GM18873 (cell line): ENCODE measurements around the gene MAST4.
"Not testable (repeated sequence)": the region's sequence is repeated elsewhere in the genome, so short reads cannot be mapped to it uniquely, and the experiment has no call there.

ENCODE experiments used
- ATAC-seq: cut with Tn5 transposase; IDR thresholded peaks from one replicate; pipeline ENCODE4 v1.9.1; 2021; ENCODE audit warnings: mild to moderate bottlenecking, moderate library complexity, moderate number of reproducible peaks; ENCODE audit not compliant: unreplicated experiment, low FRiP score

Gene MAST4

GRCh38 chr5:66741394-66741793 is 145.2 kb downstream of the MAST4 start:
- no peak for ATAC-seq

GRCh38 chr5:66742083-66742895 is 146.1 kb downstream of the MAST4 start:
- ATAC-seq, result no peak

DNA sequence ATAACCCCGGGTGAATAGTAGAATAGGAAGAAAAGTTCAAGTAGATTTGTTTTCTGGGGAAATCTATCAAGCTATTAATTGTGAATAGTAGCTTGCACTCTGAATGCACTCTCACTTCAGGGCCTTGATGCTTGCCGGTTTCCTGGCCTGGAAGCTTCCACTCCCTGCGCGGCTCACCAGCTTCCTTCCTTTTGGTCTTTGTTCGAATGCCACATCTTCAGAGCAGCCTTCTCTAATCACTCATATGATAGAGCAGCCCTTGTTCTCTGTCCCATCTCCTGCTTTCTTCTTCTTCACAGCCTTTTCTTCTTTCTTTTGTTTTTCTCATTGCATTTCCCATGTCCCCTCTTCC is 146.7 kb downstream of the MAST4 start:
- ATAC-seq, result no peak

DNA sequence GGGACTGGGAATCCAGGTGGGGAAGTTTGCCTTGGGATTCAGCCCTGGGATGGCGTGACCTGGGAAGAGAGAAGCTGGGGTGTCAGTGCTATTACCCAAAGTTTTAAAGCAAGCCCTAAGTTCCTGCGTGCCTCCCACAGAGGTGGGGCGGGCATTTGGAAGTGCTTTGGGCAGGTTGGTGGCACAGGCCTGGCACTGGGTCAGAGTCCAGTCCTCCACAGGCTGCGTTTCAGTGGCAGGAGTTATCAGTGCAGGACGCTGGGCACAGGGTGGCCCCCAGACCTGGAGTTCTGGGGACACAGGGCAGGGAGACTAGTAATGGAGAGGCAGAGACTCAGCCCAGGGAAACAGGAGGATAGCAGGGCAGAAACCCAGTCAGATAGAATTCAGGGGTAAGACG is 147.2 kb downstream of the MAST4 start:
- ATAC-seq, result no peak

DNA sequence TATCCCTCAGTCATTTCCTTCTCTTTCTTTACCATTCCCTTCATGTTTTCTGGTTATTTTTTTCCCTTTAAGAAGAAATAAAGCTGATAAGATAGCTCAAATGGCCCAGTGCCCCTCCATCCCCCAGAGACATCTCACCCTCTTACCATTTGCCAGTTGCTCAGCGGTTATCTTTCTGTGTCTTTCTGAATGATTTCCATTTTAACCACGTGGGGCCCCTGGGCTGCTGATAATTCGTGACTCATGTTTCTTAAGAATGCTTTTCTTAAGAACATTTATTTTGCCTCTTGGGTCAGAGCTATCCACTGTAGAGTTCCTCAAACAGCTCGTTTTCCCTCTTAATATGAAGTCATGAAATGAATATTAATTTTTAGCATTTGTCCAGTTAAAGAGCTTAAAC is 147.8 kb downstream of the MAST4 start:
- no peak for ATAC-seq

GRCh38 chr5:66745297-66745696 is 149.1 kb downstream of the MAST4 start:
- ATAC-seq, result no peak

GRCh38 chr5:66747607-66748006 is 151.4 kb downstream of the MAST4 start:
- ATAC-seq, result no peak

- ATAC-seq, result not testable (repeated sequence)
These were observed 156.5 kb downstream of the MAST4 start for GRCh38 chr5:66752668-66753067.

- ATAC-seq, result no peak
These were observed 161.1 kb downstream of the MAST4 start for GRCh38 chr5:66757219-66757833.

DNA sequence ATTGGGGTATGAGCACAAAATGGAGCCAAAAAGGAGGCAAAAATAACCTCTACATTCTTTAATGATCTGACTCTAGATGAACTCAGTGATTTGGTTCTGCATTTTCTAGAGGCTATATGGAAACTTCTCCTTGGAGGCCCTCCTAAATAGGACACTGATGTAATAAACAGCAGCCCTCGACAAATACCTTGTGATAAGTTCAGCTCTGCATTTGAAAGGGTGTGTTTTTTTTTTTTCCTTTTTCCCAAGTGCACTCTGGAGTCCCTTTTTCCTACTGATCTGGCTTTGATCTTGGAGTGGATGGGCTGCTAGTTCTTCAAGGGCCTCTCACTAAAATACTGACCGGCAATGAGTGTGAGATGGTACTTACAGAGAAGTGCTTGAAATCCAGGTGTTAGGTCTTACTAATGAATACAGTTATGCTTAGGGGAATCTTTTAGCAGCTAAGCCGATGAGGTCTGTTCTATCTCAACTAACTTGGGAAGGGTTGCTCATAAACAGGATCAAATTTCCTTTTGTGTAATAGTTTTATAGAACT is 161.7 kb downstream of the MAST4 start:
- ATAC-seq, result no peak

- no peak for ATAC-seq
These were observed 173.0 kb downstream of the MAST4 start for GRCh38 chr5:66769030-66769733.

- ATAC-seq, result no peak
These were observed 173.8 kb downstream of the MAST4 start for GRCh38 chr5:66769839-66770617.

GRCh38 chr5:66777868-66778267 is 181.7 kb downstream of the MAST4 start:
- ATAC-seq, result no peak

DNA sequence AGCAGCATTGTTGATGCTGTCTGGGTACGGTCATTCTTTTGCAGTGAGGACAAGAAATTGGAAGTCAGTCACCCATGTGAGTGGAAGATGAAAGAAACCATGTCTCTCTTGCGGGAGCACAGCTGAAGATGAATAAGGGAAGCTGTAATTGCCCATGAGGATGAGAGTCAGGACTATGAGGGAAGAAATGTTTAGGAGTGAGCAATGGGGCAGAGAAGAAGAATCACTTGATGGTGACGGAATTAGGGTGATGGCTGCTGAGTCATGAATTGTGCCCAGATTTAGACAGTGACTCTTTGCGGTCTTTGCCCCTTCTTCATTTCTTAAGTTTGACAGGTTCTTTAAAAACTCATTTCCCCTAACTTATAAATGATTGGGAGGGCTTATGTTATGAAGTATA is 183.3 kb downstream of the MAST4 start:
- no peak for ATAC-seq

DNA sequence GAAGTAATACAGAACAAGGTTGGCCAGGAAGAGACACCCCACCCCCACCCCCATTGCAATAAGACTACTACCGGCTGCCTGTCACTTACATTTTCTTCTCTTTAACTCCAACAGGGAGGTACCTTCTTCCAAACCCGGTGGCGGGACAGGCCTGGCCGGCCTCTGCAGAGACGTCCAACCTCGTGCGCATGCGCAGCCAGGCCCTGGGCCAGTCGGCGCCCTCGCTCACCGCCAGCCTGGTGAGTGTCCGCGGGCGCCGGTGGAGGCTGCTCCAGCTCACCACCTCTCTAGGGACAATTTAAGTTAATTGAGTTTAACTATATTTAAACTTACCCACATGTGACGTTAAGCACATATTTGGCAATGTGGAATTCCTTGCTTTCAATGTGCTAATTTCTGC is 192.4 kb downstream of the MAST4 start:
- ATAC-seq, result no peak

- no peak for ATAC-seq
These were observed 193.2 kb downstream of the MAST4 start for GRCh38 chr5:66789434-66789833.

GRCh38 chr5:66793049-66793448 is 196.9 kb downstream of the MAST4 start:
- ATAC-seq, result no peak

DNA sequence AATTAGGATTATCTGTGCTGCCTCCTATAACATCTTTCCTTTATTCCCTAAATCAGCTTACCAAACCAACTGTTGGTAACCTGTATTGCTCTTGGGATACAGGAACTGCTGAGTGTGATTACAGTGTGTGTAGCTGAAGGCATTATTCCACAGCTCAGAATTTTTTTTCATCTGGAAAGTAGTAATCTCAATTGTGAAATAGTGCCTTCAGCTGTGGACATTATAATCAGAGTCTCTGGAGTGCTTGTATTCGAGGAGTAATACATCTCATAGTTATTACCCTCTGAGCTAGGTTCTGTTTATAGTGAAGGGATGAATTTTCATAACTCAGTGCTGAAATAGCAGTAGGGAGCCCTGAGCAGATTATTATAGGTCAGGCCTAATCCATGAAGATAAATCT is 199.5 kb downstream of the MAST4 start:
- no peak for ATAC-seq

DNA sequence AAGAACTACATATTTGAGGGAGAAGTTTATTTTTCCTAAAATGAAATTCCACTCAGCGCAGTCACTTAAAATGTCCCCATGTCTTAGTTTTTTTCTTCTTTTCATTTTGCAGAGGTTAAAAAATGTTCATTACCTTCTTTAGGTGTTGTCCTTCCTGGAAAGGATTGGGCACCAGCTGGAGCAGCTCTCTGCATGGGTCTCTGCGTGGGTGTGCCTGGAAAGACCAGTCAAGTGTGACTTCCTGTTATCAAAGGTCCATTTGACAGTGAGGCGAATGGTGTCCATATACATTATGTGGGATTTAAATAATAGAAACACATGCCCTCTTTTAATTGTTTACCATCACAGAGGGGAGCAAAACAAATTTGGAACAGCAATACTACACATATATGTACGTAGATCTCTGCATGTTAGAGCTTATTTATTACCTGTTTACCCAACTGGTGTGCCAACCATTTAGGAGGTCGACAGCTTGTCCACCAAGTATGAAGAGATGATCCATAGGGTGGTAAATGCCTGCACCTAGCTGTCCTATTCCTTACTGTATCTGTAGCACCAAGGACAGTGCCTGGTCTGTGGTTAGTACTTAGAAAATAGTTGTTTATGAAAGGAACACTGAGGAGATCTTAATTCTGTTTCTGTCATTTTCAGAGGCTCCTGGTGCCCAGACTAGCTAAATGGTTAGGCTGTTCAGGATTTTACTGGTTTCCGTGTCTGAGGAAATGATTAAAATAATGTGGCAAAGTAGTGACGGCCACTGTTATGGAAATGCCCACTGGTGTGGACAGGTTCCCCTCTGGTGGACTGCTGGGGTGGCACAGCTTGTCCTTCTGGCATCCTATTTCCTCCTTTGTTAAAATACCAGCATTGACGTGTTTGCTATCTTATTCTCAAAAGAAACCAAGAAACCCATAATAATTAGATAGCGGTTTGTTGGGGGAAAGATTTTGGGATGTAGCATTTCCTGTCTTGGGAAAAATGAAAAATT is 200.4 kb downstream of the MAST4 start:
- ATAC-seq, result no peak
